Midbrain (tissue), 1 donor: Measurements from ENCODE around the gene TMEM40.
"Not testable (repeated sequence)": the region's sequence is repeated elsewhere in the genome, so short reads cannot be mapped to it uniquely, and the experiment has no call there.

Source experiments
- DNase-seq: peaks from one replicate; lab custom pipeline; 2025; lab: John Stamatoyannopoulos, UW

TMEM40 gene, protein sequence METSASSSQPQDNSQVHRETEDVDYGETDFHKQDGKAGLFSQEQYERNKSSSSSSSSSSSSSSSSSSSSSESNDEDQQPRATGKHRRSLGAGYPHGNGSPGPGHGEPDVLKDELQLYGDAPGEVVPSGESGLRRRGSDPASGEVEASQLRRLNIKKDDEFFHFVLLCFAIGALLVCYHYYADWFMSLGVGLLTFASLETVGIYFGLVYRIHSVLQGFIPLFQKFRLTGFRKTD

GRCh38 chr3:12759097-12759679, at the start of gene TMEM40:
Gene TMEM40, minus strand, starts transcription at chr3:12759259. Its CDS starts 9,427 bp downstream, at chr3:12749832.
- DNase-seq: no peak

DNA sequence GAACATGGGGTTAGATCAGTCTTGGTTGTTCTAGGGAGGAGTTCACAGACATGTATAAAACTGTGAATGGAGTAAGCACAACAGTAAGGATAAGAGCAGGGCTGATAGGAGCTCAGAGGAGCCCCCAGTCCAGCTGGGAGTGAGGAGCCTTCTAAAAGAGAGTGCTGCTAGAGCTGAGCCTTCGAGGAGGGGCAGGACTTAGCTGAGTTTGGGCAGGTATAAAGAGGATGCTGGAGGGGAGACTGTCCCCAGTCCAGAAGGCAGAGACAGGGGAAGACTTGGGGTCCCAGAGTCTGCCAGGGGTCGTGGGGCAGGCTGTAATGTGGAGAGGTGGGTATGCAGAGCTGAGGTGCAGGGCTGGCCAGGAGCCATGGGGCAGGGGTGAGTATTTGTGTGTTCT, 49.5 kb upstream of the TMEM40 start:
- DNase-seq: no peak

GRCh38 chr3:12807601-12808359, 48.7 kb upstream of the TMEM40 start:
- DNase-seq: no peak

DNA sequence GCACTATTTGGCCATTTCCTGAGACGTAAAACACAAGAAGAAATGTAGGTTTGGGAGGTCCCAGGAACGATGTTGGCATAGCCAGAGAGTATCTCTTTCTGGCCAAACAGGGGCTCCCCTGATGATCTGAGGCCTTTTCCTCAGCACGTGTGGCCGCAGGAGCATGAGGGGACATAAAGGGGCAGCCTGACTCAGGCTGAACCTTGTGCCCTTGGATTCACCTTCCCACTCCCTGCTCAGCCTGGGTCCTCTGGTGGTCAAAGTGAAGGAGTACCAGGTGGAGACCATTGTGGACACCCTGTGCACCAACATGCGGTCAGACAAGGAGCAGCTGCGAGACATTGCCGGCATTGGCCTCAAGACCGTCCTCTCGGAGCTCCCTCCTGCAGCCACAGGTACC, 48.0 kb upstream of the TMEM40 start:
- no peak for DNase-seq

DNA sequence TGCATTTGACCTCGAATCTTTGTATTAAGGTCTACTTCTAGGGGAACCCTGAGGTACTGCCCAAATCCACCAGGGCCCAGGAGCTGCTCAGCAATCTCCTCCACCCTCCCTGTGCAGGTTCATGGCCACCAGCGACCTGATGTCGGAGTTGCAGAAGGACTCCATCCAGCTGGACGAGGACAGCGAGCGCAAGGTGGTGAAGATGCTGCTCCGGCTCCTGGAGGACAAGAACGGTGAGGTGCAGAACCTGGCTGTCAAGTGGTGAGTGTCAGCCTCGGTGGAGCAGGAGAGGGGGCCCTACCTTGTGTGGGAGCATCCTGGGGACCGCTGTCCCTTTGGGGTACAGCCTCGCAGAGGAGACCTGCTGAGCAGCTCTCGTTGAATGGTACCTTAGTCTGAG, 44.3 kb upstream of the TMEM40 start:
- DNase-seq: no peak

DNA sequence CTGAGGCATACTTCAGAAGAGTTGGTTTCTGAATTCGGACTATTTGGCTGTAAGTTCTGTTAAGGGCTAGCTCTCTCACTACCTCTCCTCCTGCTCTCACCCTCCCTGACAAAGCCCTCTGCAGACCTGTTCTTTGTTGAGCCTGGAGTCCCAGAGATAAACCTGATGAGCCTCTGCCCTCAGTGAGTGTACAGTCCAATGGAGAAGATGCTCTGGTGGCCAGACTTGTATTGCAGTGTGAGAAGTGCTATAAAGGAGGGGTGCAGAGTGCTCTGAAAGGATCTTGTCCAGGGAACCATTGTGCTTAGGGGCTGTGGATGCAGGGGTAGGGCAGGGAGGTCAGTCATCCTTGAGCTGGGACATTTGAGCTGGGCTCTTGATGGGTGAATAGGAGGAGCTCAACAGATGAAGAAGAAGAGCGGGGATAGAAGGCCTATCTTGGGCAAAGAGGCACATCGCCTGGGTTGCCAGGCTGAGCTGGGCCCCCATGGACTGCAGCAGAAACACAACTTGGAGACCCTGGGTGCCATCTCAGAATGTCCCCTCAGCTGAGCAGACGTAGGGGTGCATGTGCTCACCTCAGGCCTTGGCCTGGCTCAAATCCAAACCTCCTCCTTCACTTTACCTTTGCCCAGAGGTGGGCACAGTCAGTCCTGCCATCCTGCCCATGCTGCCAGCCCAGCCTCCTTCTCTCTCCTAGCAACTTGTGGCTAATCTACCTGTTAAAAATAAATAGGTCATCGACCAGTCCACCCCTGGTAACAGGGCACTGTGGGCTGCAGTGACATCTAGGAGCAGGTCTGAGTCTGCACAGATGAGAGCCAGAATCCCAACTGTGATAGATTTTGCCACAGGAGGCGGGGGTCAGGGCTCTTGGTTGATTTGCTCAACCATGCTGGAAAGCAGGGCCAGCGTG, 40.7 kb upstream of the TMEM40 start:
- DNase-seq: no peak

DNA sequence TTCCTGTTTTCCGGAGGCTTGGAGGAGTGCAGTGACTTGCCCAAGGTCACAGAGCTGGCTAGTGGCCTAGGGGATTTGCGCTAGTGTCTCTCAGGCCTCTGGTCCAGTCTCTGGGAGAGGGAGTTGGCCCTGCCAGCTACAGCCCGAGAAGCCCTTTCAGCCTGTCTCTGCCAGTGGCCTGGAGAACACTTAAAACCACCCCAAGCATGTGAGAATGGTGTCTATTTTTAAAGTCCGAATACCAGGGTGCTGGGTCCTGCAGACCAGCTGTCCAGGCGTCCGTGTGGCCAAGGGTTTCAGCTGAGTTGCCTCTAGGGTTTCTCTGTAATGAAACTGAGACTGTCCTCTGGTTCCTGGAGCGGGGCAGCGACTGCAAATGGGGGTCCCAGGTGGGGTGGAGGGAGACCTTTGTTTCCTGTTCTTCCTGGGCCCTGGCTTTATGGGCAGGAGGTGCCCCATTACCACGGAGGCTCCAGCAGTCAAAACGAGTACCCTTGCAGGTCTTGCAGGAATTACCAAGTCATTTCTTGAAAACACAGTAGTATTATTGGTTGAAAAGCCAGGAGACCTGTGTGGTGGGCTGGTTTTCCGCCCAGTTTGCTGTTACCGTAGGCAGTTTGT, 39.6 kb upstream of the TMEM40 start:
- DNase-seq: no peak

- DNase-seq: no peak
These were observed 39.0 kb upstream of the TMEM40 start for GRCh38 chr3:12797892-12798558.

DNA sequence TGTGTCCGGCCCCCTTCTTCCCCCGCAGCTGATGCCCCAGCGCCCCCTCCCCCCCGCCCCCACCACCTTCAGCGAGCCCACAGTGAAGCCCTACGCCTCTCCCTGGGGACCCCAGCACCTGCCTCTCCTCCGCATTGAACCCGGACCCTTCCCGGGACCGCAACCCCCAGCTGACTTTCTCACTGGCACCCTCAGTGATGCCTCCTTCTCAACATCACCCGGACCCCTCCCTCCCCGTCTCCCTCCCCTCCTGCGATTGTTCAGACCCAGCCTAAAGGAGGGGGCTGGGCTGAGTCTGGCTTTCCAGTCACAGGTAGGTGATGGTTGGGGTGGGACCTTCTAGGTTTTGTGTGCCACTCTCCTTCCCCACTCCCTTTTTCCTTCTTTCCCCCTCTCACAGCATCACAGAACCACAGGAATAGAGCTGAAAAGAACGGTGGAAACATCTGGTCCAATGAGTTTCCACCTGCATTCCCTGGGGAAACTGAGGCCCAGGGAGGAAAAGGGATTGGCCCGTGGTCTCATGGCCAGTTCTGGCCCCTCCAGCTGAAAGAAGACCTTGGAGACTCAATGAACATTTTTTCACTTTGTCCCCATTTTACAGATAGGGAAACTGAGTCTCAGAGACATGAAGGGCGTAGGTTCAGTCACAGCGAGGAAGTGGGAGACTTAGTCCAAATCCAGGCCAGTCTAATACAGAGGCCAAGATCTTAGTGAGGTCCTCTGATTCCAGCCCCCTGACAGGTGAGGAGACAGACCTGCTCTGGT, 38.2 kb upstream of the TMEM40 start:
- no peak for DNase-seq

GRCh38 chr3:12796171-12797123, 37.4 kb upstream of the TMEM40 start, which contains the start of gene CAND2:
Gene CAND2, plus strand, starts transcription at chr3:12796680. Its CDS starts 41 bp downstream, at chr3:12796721.
- DNase-seq: peak; percentile 45

GRCh38 chr3:12793701-12794100, 34.6 kb upstream of the TMEM40 start:
- no peak for DNase-seq

DNA sequence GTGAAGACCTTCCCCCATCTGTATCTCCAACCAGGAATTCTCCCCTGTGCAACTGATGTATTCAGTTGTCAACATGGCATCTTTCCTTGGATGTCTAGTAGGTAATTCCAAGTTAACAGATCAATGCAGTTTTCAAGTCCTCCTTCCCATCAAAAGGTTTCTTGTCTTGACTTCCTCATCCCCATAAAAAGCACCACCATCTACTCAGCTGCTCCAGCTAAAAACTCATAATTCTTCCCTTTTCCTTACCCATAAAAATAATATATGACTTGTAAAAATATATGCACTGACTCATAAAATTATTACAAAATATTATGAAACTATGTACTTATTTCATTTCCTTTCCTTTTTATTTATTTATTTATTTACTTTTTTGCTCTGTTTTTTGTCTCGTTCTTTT, 32.4 kb upstream of the TMEM40 start:
- no peak for DNase-seq

GRCh38 chr3:12787967-12788690, 29.1 kb upstream of the TMEM40 start:
- DNase-seq: not testable (repeated sequence)

DNA sequence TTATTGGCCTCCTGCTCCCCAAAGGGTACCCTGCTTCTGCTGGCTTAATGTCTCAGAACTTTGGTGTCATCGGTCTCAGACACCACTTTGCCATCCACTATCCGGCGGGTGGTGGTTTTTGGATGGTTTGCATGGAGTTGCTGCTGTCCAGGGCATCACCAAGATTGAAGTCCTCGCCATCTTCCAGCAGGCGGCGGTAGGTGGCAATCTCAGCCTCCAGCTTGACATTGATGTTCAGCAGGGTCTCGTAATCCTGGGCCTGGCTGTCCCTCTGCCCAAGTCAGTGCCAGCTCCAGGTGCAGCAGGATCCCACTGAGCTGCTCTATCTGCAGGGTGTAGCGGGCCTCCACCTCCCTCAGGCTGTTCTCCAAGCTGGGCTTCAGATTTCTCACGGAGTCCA, 28.3 kb upstream of the TMEM40 start:
- DNase-seq: not testable (repeated sequence)

DNA sequence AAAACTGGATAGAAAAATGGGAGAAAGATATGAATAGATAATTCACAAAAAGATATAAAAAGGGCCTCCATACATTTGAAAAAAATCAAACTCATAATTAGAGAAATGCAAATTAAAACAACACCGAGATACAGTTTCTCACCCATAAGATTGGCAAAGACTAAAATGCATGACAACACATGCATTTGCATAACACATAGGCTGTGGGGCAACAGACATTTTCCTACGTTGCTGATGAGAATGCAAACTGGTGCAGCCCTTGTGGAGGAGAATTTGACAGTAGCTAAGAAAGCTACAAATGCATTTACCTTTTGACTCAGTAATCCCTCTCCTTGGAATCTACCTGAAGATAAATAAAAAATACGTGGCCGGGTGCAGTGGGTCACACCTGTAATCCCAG, 26.0 kb upstream of the TMEM40 start:
- no peak for DNase-seq

GRCh38 chr3:12782172-12782815, 23.2 kb upstream of the TMEM40 start:
- no peak for DNase-seq

- no peak for DNase-seq
These were observed 21.7 kb upstream of the TMEM40 start for GRCh38 chr3:12780751-12781150.

DNA sequence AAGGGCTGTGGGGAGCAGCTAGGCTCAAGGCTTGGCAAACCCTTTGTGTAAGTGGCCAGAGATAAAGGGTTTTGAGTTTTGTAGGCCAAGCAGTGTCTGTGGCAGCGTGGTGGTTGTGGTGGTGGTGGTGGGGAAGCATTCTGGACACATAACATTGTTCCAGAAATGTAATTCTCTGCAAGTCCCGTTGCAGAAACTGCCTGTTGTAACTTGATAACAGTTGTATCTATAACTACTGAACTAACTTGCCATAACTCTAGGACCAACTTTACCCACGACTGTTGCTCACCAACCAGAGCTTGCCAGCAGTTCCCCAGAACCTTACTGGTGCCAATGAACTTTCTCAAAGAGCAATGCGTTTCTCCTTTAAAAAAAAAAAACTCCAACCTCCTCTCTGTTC, 18.1 kb upstream of the TMEM40 start:
- DNase-seq: no peak
